Stimulated activated CD8-positive, alpha-beta memory T cell treated with anti-CD3 and anti-CD28 coated beads, Interleukin-12 subunit alpha, Interleukin-12 subunit beta, amount 100 ng/mL, for 4 hours (primary cell): ENCODE measurements around the gene DNAH7.
"Not testable (repeated sequence)": the region's sequence is repeated elsewhere in the genome, so short reads cannot be mapped to it uniquely, and the experiment has no call there.

ENCODE experiments used
- DNase-seq: peaks from one replicate; pipeline ENCODE4 v3.0.0-alpha.2; 2020; ENCODE audit warnings: low read depth

DNAH7 gene

GRCh38 chr2:195967336-195967735 lies 101.3 kb downstream of the DNAH7 start:
- DNase-seq = no peak

GRCh38 chr2:195961873-195962272 lies 106.8 kb downstream of the DNAH7 start:
- no peak for DNase-seq

- DNase-seq = no peak
Measured at GRCh38 chr2:195959341-195959740, 109.3 kb downstream of the DNAH7 start.

- DNase-seq = no peak
Measured at GRCh38 chr2:195956725-195957124, 111.9 kb downstream of the DNAH7 start.

GRCh38 chr2:195945056-195945455 lies 123.6 kb downstream of the DNAH7 start:
- no peak for DNase-seq

GRCh38 chr2:195937176-195937575 lies 131.5 kb downstream of the DNAH7 start:
- no peak for DNase-seq

GRCh38 chr2:195934484-195934883 lies 134.2 kb downstream of the DNAH7 start:
- DNase-seq = no peak

- no peak for DNase-seq
Measured at GRCh38 chr2:195929531-195929930, 139.1 kb downstream of the DNAH7 start.

- DNase-seq = no peak
Measured at GRCh38 chr2:195925120-195925519, 143.5 kb downstream of the DNAH7 start.

- no peak for DNase-seq
Measured at GRCh38 chr2:195923889-195924288, 144.7 kb downstream of the DNAH7 start.

GRCh38 chr2:195917021-195917600 lies 151.5 kb downstream of the DNAH7 start:
- DNase-seq = not testable (repeated sequence)

- no peak for DNase-seq
Measured at GRCh38 chr2:195912079-195912478, 156.6 kb downstream of the DNAH7 start.

- no peak for DNase-seq
Measured at GRCh38 chr2:195910570-195910969, 158.1 kb downstream of the DNAH7 start.

GRCh38 chr2:195909926-195910325 lies 158.7 kb downstream of the DNAH7 start:
- DNase-seq = no peak

- DNase-seq = no peak
Measured at GRCh38 chr2:195907474-195907873, 161.2 kb downstream of the DNAH7 start.

GRCh38 chr2:195903956-195904355 lies 164.7 kb downstream of the DNAH7 start:
- DNase-seq = no peak

- DNase-seq = no peak
Measured at GRCh38 chr2:195902857-195903256, 165.8 kb downstream of the DNAH7 start.

- DNase-seq = no peak
Measured at GRCh38 chr2:195899226-195899625, 169.4 kb downstream of the DNAH7 start.

GRCh38 chr2:195898505-195899191 lies 170.0 kb downstream of the DNAH7 start:
- DNase-seq = no peak

- no peak for DNase-seq
Measured at GRCh38 chr2:195891081-195891480, 177.6 kb downstream of the DNAH7 start.

- no peak for DNase-seq
Measured at GRCh38 chr2:195879153-195879552, 189.5 kb downstream of the DNAH7 start.

- DNase-seq = no peak
Measured at GRCh38 chr2:195871326-195871725, 197.3 kb downstream of the DNAH7 start.

GRCh38 chr2:195864316-195864715 lies 204.3 kb downstream of the DNAH7 start:
- no peak for DNase-seq

GRCh38 chr2:195863564-195863963 lies 205.1 kb downstream of the DNAH7 start:
- DNase-seq = no peak
